ENCODE measurements around the gene TAF1D.
"Not testable (repeated sequence)": the region's sequence is repeated elsewhere in the genome, so short reads cannot be mapped to it uniquely, and the experiment has no call there.

The TAF1D gene
- 129 to 141 reads per million in 2 donors for total RNA-seq

- DNase-seq, result peak; percentile 78
These were observed at the start of gene TAF1D, which contains the start of gene C11orf54 for GRCh38 chr11:93741094-93741881. Gene TAF1D, minus strand, starts transcription at chr11:93741495. Its CDS starts 2,191 bp downstream, at chr11:93739304. Gene C11orf54, plus strand, starts transcription at chr11:93741672. Its CDS starts 5,722 bp downstream, at chr11:93747394.

GRCh38 chr11:93784935-93785360 is 43.7 kb upstream of the TAF1D start:
- DNase-seq, result no peak

- peak; percentile 31 for DNase-seq
These were observed 43.0 kb upstream of the TAF1D start, which contains the start of gene MED17 for GRCh38 chr11:93784145-93784934. Gene MED17, plus strand, starts transcription at chr11:93784282. Its CDS starts 232 bp downstream, at chr11:93784514.

- no peak for DNase-seq
These were observed 42.5 kb upstream of the TAF1D start for GRCh38 chr11:93783765-93784144.

GRCh38 chr11:93783362-93783761 is 42.1 kb upstream of the TAF1D start:
- no peak for DNase-seq

GRCh38 chr11:93775289-93775688 is 34.0 kb upstream of the TAF1D start:
- DNase-seq, result no peak

GRCh38 chr11:93774560-93774959 is 33.3 kb upstream of the TAF1D start:
- not testable (repeated sequence) for DNase-seq

- no peak for DNase-seq
These were observed 32.4 kb upstream of the TAF1D start for GRCh38 chr11:93773601-93774200.

GRCh38 chr11:93773045-93773477 is 31.8 kb upstream of the TAF1D start:
- no peak for DNase-seq

GRCh38 chr11:93772123-93772522 is 30.8 kb upstream of the TAF1D start:
- DNase-seq, result no peak

- no peak for DNase-seq
These were observed 28.9 kb upstream of the TAF1D start for GRCh38 chr11:93770160-93770559.

- no peak for DNase-seq
These were observed 25.7 kb upstream of the TAF1D start for GRCh38 chr11:93767018-93767417.

GRCh38 chr11:93766504-93766903 is 25.2 kb upstream of the TAF1D start:
- DNase-seq, result no peak

GRCh38 chr11:93765551-93765950 is 24.3 kb upstream of the TAF1D start:
- no peak for DNase-seq

GRCh38 chr11:93761910-93762309 is 20.6 kb upstream of the TAF1D start:
- no peak for DNase-seq

- not testable (repeated sequence) for DNase-seq
These were observed 17.8 kb upstream of the TAF1D start for GRCh38 chr11:93759123-93759522.

- DNase-seq, result no peak
These were observed 16.9 kb upstream of the TAF1D start for GRCh38 chr11:93757924-93758865.

GRCh38 chr11:93757301-93757700 is 16.0 kb upstream of the TAF1D start:
- no peak for DNase-seq

- no peak for DNase-seq
These were observed 15.5 kb upstream of the TAF1D start for GRCh38 chr11:93756748-93757147.

GRCh38 chr11:93753241-93753640 is 11.9 kb upstream of the TAF1D start:
- no peak for DNase-seq

GRCh38 chr11:93751001-93751400 is 9.7 kb upstream of the TAF1D start:
- DNase-seq, result no peak

- no peak for DNase-seq
These were observed 5.8 kb upstream of the TAF1D start for GRCh38 chr11:93747122-93747521.
